T-helper 9 cell (primary cell): ENCODE data around the gene MRTFB.

ENCODE experiments used
- DNase-seq: peaks from one replicate; pipeline ENCODE4 v3.0.0-alpha.2; 2020

Gene MRTFB

GRCh38 chr16:14069818-14070217, 1.3 kb upstream of the MRTFB start:
- DNase-seq, result no peak

- DNase-seq, result no peak
Observed at GRCh38 chr16:14070555-14070876, 603 bp upstream of the MRTFB start.

GRCh38 chr16:14071576-14072271, 605 bp downstream of the MRTFB start:
- no peak for DNase-seq

- no peak for DNase-seq
Observed at GRCh38 chr16:14072360-14072759, 1.2 kb downstream of the MRTFB start.

- DNase-seq, result no peak
Observed at GRCh38 chr16:14074544-14074943, 3.4 kb downstream of the MRTFB start.

- no peak for DNase-seq
Observed at GRCh38 chr16:14077918-14078317, 6.8 kb downstream of the MRTFB start.

- DNase-seq, result no peak
Observed at GRCh38 chr16:14086477-14086876, 15.4 kb downstream of the MRTFB start.

- DNase-seq, result no peak
Observed at GRCh38 chr16:14087181-14087580, 16.1 kb downstream of the MRTFB start.

- DNase-seq, result no peak
Observed at GRCh38 chr16:14087590-14088154, 16.6 kb downstream of the MRTFB start.

GRCh38 chr16:14088155-14088753, 17.1 kb downstream of the MRTFB start:
- DNase-seq, result no peak

GRCh38 chr16:14089283-14089823, 18.2 kb downstream of the MRTFB start:
- no peak for DNase-seq

GRCh38 chr16:14092561-14092960, 21.4 kb downstream of the MRTFB start:
- no peak for DNase-seq

- DNase-seq, result no peak
Observed at GRCh38 chr16:14095883-14096551, 24.9 kb downstream of the MRTFB start.

GRCh38 chr16:14097182-14097959, 26.3 kb downstream of the MRTFB start:
- no peak for DNase-seq

- DNase-seq, result no peak
Observed at GRCh38 chr16:14098081-14098480, 27.0 kb downstream of the MRTFB start.

GRCh38 chr16:14100825-14101224, 29.7 kb downstream of the MRTFB start:
- DNase-seq, result no peak

- no peak for DNase-seq
Observed at GRCh38 chr16:14101415-14101814, 30.3 kb downstream of the MRTFB start.

GRCh38 chr16:14102925-14103720, 32.0 kb downstream of the MRTFB start:
- DNase-seq, result no peak

- DNase-seq, result no peak
Observed at GRCh38 chr16:14104066-14104465, 32.9 kb downstream of the MRTFB start.

GRCh38 chr16:14105760-14106375, 34.7 kb downstream of the MRTFB start:
- DNase-seq, result no peak

- no peak for DNase-seq
Observed at GRCh38 chr16:14106457-14106856, 35.3 kb downstream of the MRTFB start.

GRCh38 chr16:14106961-14107360, 35.8 kb downstream of the MRTFB start:
- no peak for DNase-seq
